Measurements from ENCODE around the gene BMS1. TPM values are rescaled to one million over a fixed set of nuclear protein-coding genes. Genes with fewer than 3 reads are reported as not detected.

BMS1 gene
- total RNA-seq, 4 donors from 2014 or later, result 11.6 to 14.9 (median 14.2) TPM

GRCh38 chr10:42877496-42878030 is 95.0 kb downstream of the BMS1 start:
- TF ChIP-seq CTCF (IDR thresholded peaks at IDR 0.05), result no peak
- no peak for TF ChIP-seq EP300 (IDR thresholded peaks at IDR 0.05)
- TF ChIP-seq POLR2A (IDR thresholded peaks at IDR 0.05), result no peak
- 50 to 57% methylated on average over 2 to 4 of the region's 4 CpGs for WGBS, 2 donors
- Histone ChIP-seq H3K9me3 (peaks cover 0 to 5% (median 0%) of the 10 kb centered on the region in 4 donors), H3K27ac (no peak overlapping the region), H3K4me1 (peaks cover 0 to 5% (median 0%) of the 10 kb centered on the region in 4 donors), H3K4me3 (no peak overlapping the region), H3K36me3 (no peaks in the 10 kb centered on the region), H3K27me3 (no peaks in the 10 kb centered on the region)
- no peak for DNase-seq (ENCODE audit: low spot score in 2 of 2)

GRCh38 chr10:42878134-42878820 is 95.7 kb downstream of the BMS1 start:
- H3K27me3 ChIP-seq, result no peaks in the 10 kb centered on the region
- H3K9me3 ChIP-seq, result peaks cover 0 to 10% (median 0%) of the 10 kb centered on the region in 4 donors
- 85 to 91% methylated on average over 7 to 11 of the region's 13 CpGs for WGBS, 2 donors
- H3K27ac ChIP-seq, result no peak overlapping the region
- peaks cover 0 to 5% (median 0%) of the 10 kb centered on the region in 4 donors for H3K4me1 ChIP-seq
- H3K36me3 ChIP-seq, result no peaks in the 10 kb centered on the region
- no peak for TF ChIP-seq CTCF (IDR thresholded peaks at IDR 0.05)
- no peak for TF ChIP-seq EP300 (IDR thresholded peaks at IDR 0.05)
- no peak for TF ChIP-seq POLR2A (IDR thresholded peaks at IDR 0.05)
- no peak overlapping the region for H3K4me3 ChIP-seq
- DNase-seq (ENCODE audit: low spot score in 2 of 2), result no peak

- Histone ChIP-seq H3K36me3 (no peaks in the 10 kb centered on the region), H3K4me1 (peaks cover 0 to 5% (median 0%) of the 10 kb centered on the region in 4 donors), H3K4me3 (no peak overlapping the region), H3K9me3 (peaks cover 0 to 10% (median 0%) of the 10 kb centered on the region in 4 donors), H3K27ac (no peak overlapping the region), H3K27me3 (no peaks in the 10 kb centered on the region)
- no peak for DNase-seq (ENCODE audit: low spot score in 2 of 2)
- TF ChIP-seq POLR2A (IDR thresholded peaks at IDR 0.05) (no peak), EP300 (IDR thresholded peaks at IDR 0.05) (no peak), CTCF (IDR thresholded peaks at IDR 0.05) (no peak)
- 64 to 73% methylated on average over 3 of the region's 3 CpGs for WGBS, 2 donors
Measured at GRCh38 chr10:42878821-42879195, 96.2 kb downstream of the BMS1 start.

- peaks cover 0 to 5% (median 0%) of the 10 kb centered on the region in 4 donors for H3K4me1 ChIP-seq
- no peak for DNase-seq (ENCODE audit: low spot score in 2 of 2)
- H3K36me3 ChIP-seq, result no peaks in the 10 kb centered on the region
- H3K9me3 ChIP-seq, result peaks cover 0 to 10% (median 0%) of the 10 kb centered on the region in 4 donors
- 77 to 78% methylated on average over 30 of the region's 30 CpGs for WGBS, 2 donors
- H3K27me3 ChIP-seq, result no peaks in the 10 kb centered on the region
- no peak for TF ChIP-seq POLR2A (IDR thresholded peaks at IDR 0.05)
- no peak for TF ChIP-seq CTCF (IDR thresholded peaks at IDR 0.05)
- no peak for TF ChIP-seq EP300 (IDR thresholded peaks at IDR 0.05)
- no peak overlapping the region for H3K4me3 ChIP-seq
- H3K27ac ChIP-seq, result no peak overlapping the region
Measured at GRCh38 chr10:42879380-42880254, 97.0 kb downstream of the BMS1 start.
